C1 segment of cervical spinal cord (tissue), 14 donors: ENCODE measurements around the gene NUP210L.

ENCODE experiments used
- DNase-seq, 14 donors: peaks; one replicate each; lab custom pipeline; 2025; lab: John Stamatoyannopoulos, UW

The NUP210L gene

DNA sequence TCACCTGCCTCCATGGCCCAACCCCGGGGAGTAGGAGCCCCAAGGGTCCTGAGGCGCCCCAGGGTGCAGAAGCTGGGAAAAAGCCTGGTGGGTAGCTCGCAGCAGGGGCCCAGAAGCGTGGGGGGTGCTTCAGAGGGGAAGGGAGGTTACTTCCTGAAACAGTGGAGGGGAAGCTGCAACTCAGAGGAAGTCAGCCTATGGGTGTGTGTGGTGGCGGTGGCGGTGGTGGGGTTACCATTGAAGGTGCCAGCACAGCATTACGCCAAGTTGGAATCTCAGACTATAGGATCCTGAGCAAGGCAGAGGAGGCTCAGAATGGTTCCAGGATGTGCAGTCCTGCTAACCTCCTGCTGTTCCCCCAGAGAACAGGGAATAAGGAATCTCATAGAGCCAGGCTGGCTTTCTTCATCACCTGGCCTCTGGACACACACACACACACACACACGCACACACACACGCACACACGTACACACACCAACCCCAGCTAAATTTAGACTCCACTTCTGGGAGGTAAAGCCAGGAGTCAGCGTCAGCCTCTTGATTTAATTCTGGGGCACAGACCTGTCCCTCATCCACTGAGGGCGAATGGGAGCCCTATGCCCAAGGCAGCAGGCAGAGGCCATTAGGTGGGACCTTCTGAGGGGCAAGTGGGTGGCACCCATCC, 209.6 kb downstream of the NUP210L start:
- peak in 6 of 14 donors; percentile 30 to 64 (median 43) for DNase-seq

DNA sequence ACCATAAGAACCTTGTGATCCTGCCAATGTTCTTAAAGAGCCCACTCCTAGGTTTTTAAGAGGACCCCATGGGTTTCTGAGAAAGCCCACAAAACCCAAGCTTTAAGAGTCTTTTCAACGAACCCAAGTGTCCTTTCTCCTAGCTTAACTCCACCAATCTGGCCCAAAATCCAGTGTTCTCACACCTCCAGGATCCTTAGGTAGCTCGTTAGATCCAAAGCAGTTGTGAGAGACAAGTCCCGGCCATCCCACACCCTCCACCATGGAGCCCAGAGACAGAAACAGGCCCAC, 210.1 kb downstream of the NUP210L start:
- no peak for DNase-seq

DNA sequence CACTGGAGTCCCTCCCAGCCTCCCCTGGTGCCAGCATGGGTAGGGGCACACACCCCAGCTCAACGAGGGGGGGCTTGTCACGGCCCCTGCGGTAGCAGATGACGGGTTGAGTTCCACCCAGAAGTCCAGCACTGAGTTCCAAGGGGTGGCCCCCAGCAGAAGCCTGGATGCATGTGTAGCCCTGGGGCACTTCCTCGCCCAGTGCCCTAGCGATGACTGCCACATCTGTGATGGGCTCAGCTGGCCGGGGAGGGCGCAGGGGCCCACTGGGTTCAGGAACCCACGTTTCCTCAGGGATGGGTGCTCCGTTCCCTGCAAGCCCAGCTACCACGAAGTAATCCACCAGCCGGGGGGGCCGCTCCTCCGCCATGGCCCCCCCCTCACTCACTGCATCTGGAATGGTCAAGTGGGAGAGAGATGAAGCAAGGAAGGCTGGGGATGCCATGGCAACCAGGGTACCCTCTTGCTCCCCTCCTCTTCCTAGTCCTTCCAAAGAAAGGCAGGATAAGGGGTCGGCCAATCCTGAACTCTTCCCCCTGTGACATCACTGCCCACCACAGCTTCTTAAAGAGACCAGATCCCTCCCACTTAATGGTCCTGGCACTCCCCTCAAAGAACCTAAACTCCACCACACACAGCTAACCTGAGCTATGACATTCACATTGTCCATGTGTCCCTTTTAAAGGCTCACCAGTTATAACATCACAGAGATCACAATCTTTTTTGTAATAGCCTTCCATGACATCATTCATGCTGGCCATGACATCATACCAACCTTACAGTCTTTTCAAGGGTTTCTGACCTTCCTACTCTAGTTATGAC, 210.7 kb downstream of the NUP210L start:
- DNase-seq, result no peak

DNA sequence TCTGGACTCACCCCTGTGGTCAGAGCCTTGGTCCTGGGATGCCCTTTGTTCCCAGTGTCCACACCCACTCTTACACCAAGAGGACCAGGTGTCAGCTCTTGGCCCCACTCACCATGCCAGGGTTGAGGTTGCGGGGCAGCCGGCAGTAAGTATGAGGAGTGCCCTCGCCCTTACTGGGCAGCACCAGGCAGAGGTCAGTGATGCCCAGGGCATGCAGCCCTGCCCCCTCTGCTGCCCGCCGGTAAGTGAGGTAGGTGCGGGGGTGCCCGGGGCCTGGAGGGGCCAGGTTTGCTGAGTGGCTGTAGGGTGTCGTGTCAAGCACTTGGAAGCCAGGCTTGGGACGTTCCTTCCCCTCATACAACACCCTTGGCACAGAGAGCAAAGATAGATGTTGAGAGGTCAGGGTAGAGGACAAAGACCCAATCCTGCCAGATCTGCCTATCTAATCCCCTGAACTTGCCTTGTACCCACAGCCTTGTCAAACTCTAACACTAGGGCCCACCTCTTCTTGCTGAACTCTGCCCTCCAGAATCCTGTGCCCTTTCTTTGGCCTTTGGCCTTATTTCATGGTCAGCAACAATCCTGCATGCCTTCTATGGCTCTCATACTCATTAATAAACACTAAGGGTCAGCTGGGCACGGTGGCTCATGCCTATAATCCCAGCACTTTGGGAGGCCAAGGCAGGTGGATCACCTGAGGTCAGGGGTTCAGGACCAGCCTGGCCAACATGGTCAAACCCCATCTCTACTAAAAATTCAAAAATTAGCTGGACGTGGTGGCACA, 211.9 kb downstream of the NUP210L start:
- DNase-seq, result no peak
